B cell (primary cell): ENCODE measurements around the gene LRRC47. TPM values are rescaled to one million over a fixed set of nuclear protein-coding genes. Genes with fewer than 3 reads are reported as not detected.

ENCODE experiments used
- ATAC-seq: fragments of 200-7000 bp; cut with Tn5 transposase; one replicate; pipeline ENCODE4 v1.10.0; 2021; ENCODE audit warnings: low read depth, mild to moderate bottlenecking, moderate number of reproducible peaks, moderate library complexity
- CTCF ChIA-PET: fragments of 350-600 bp; sonication (Branson Sonifier 250); formaldehyde crosslinking; loops from one replicate; lab custom pipeline; 2021; ENCODE audit warnings: antibody characterized with exemption, inconsistent platforms; lab: Charles Lee
- POLR2A ChIA-PET: fragments of 350-600 bp; sonication (Branson Sonifier 250); formaldehyde crosslinking; loops from one replicate; lab custom pipeline; 2021; ENCODE audit warnings: antibody characterized with exemption; lab: Charles Lee
- DNase-seq: peaks from one replicate; pipeline ENCODE4 v3.0.0; 2013
- H2AFZ ChIP-seq: 2 replicates; pipeline ENCODE4 v1.6.1; 2012; ENCODE audit warnings: mild to moderate bottlenecking, low read depth, low read length; ENCODE audit not compliant: insufficient read depth, poor library complexity, severe bottlenecking
- H3K27ac ChIP-seq, 2 donors: 1 replicate in 1 of 2; 2 replicates in 1 of 2; pipeline ENCODE4 v1.5.1; 2012 to 2013; ENCODE audit warnings: low read length in 2 of 2, mild to moderate bottlenecking in 2 of 2, moderate library complexity in 1 of 2
- H3K27me3 ChIP-seq, 4 experiments: fragments of 200-600 bp in 1 of 4; sonication (generic) in 1 of 4; replicated peaks in 1 of 4; 1 replicate in 2 of 4; 2 replicates in 2 of 4; pipeline versions ENCODE4 v1.6.1 to v1.7.0; 2013 to 2016; ENCODE audit warnings: low read length in 3 of 4, mild to moderate bottlenecking in 2 of 4, mixed read lengths in 1 of 4, moderate library complexity in 1 of 4; ENCODE audit not compliant: insufficient read depth in 4 of 4, control insufficient read depth in 3 of 4; ENCODE audit errors: control extremely low read depth in 1 of 4
- H3K36me3 ChIP-seq, 2 experiments: replicated peaks in 1 of 2; 1 replicate in 1 of 2; 2 replicates in 1 of 2; pipeline versions ENCODE4 v1.6.1 to v1.7.1; 2013; ENCODE audit warnings: low read length in 1 of 2; ENCODE audit not compliant: insufficient read depth in 2 of 2, control insufficient read depth in 1 of 2; ENCODE audit errors: control extremely low read depth in 1 of 2, extremely low read depth in 1 of 2
- H3K4me1 ChIP-seq, 2 donors: fragments of 200-600 bp in 1 of 2; sonication (generic) in 1 of 2; 1 replicate in 1 of 2; 2 replicates in 1 of 2; pipeline versions ENCODE4 v1.5.1 to v1.6.1; 2013 to 2017; ENCODE audit warnings: low read length in 2 of 2; ENCODE audit not compliant: control insufficient read depth in 2 of 2, insufficient read depth in 2 of 2
- H3K4me2 ChIP-seq: replicated peaks from 2 replicates; pipeline ENCODE3; 2012; ENCODE audit warnings: mild to moderate bottlenecking, low read depth, low read length; ENCODE audit not compliant: poor library complexity, severe bottlenecking
- H3K4me3 ChIP-seq, 5 experiments: fragments of 200-600 bp in 1 of 5; sonication (generic) in 1 of 5; 1 replicate in 3 of 5; 2 replicates in 2 of 5; pipeline versions ENCODE4 v1.5.1 to v1.7.0; 2011 to 2016; ENCODE audit warnings: low read length in 4 of 5, mild to moderate bottlenecking in 4 of 5, low read depth in 2 of 5, control low read depth in 1 of 5, moderate library complexity in 1 of 5; ENCODE audit not compliant: insufficient read depth in 1 of 5; ENCODE audit errors: control extremely low read depth in 1 of 5, extremely low read depth in 1 of 5
- H3K79me2 ChIP-seq: fragments of 200-600 bp; sonication (generic); one replicate; pipeline ENCODE4 v1.6.0; 2016; ENCODE audit warnings: low read length; ENCODE audit not compliant: control insufficient read depth, insufficient read depth
- H3K9ac ChIP-seq: fragments of 200-600 bp; sonication (generic); 2 replicates; pipeline ENCODE4 v1.6.1; 2017; ENCODE audit warnings: mild to moderate bottlenecking, low read length, moderate library complexity
- H3K9me3 ChIP-seq, 3 donors: one replicate each; pipeline versions ENCODE4 v1.6.1 to v1.7.1; 2013; ENCODE audit warnings: low read length in 2 of 3; ENCODE audit not compliant: control insufficient read depth in 2 of 3, insufficient read depth in 1 of 3; ENCODE audit errors: control extremely low read depth in 1 of 3
- H4K20me1 ChIP-seq: 2 replicates; pipeline ENCODE4 v1.6.0; 2012; ENCODE audit warnings: mild to moderate bottlenecking, low read length; ENCODE audit not compliant: insufficient read depth, control insufficient read depth, poor library complexity, severe bottlenecking
- H3K27ac Mint-ChIP-seq: one replicate; pipeline ENCODE4 v1.8.0; 2021; ENCODE audit warnings: mixed read lengths
- H3K27me3 Mint-ChIP-seq: one replicate; pipeline ENCODE4 v1.8.0; 2021; ENCODE audit warnings: mixed read lengths
- H3K4me1 Mint-ChIP-seq: one replicate; pipeline ENCODE4 v1.8.0; 2021; ENCODE audit warnings: mixed read lengths
- H3K4me3 Mint-ChIP-seq: one replicate; pipeline ENCODE4 v1.8.0; 2021; ENCODE audit warnings: mixed read lengths
- H3K9me3 Mint-ChIP-seq: one replicate; pipeline ENCODE4 v1.8.0; 2022; ENCODE audit warnings: mixed read lengths; ENCODE audit not compliant: insufficient read depth
- CTCF ChIP-seq: fragments of 200-600 bp; IDR thresholded peaks from one replicate; pipeline ENCODE4 v1.8.0; 2022; ENCODE audit warnings: antibody characterized with exemption, mild to moderate bottlenecking
- EZH2 ChIP-seq: IDR thresholded peaks from 2 replicates; pipeline ENCODE4 v1.6.1; 2012; ENCODE audit warnings: borderline replicate concordance, low read depth, mild to moderate bottlenecking, moderate library complexity, low read length; ENCODE audit not compliant: insufficient read depth, poor library complexity, severe bottlenecking
- WGBS: methylation state at CpG from one replicate; pipeline ENCODE4 v1.1.5; 2013; ENCODE audit warnings: missing lambda C conversion rate; ENCODE audit not compliant: insufficient coverage; 5-methylcytosine and 5-hydroxymethylcytosine counted together
- intact Hi-C: fragments of 100-400 bp; cut with micrococcal nuclease; formaldehyde crosslinking; loops from one replicate; pipeline ENCODE4 v1.10.0; 2022
- polyA plus RNA-seq: library from polyadenylated mRNA; depleted of rRNA; stranded (reverse); fragments of >200 nt; gene quantifications from 2 replicates; pipeline ENCODE4 v1.2.3, GENCODE V29; 2012
- total RNA-seq, 2 donors: library from RNA; stranded (reverse); fragments of 120-200 nt in 1 of 2; gene quantifications; 1 replicate in 1 of 2; 2 replicates in 1 of 2; pipeline versions ENCODE4 v1.2.3 to v1.2.4, GENCODE V29; 2013 to 2022

Gene LRRC47
- total and polyA plus RNA-seq, 2 donors (not counting 1 experiment from before 2014, with no cell fraction given), result 16.7 to 48.2 TPM

DNA sequence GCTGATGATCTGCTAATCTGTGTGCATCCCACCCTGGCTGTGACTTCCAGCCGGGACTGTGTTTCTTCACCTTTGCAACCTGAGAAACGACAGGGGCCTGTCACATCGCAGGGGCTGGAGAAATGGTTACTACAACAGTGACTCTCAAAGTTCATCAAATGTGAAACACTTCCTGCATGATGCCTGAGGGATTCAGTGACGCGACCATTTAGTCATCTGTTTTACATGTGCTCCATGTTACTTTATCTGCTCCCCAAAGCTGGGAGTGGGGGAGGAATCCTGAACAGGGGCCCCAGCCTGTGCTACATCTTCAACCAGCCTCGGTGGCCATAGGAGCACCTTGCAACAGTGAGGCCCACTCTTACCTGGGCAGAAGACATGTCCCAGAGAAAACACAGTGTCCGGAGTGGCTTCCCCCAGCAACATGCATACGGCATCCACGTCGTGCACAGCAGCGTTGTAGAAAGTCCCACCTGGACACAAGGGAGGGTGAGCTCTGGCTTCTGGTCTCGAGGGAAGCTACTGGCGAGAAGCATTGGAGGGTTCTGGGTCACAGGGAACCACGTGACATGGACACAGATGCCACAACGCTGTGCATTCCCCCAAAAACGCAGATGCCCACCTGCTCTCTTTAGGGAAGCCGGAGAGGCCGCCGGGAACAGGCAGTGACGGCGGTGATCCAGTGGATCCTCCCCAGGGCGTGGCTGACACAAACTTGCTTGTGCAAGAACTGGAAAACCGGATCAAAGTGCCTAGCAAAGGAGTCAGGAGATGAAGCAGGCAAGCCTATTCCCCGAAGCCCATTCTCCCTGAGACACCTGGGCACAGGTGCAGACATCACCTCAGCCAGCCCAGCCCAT lies 53.6 kb downstream of the LRRC47 start:
- Histone ChIP-seq H3K4me2 (no peak overlapping the region), H3K27me3 (no peaks in the 10 kb centered on the region)
- 96% methylated on average over 21 of the region's 24 CpGs for WGBS

More for the DNA sequence above, 53.6 kb downstream of the LRRC47 start:
- Mint-ChIP-seq H3K9me3 (no peaks in the 10 kb centered on the region), H3K4me1 (peaks cover 23% of the 10 kb centered on the region), H3K27ac (no peak overlapping the region), H3K27me3 (no peaks in the 10 kb centered on the region), H3K4me3 (no peak overlapping the region)
- H2AFZ ChIP-seq, result no peak overlapping the region
- no peaks in the 10 kb centered on the region for H3K79me2 ChIP-seq
- DNase-seq, result no peak
- H3K4me3 ChIP-seq, result no peak overlapping the region
- no peaks in the 10 kb centered on the region for H4K20me1 ChIP-seq
- ChIA-PET POLR2A (no interaction called here), CTCF (no interaction called here)
- TF ChIP-seq CTCF (no peak), EZH2 (no peak)
- no peak for ATAC-seq
- H3K27ac ChIP-seq, result no peak overlapping the region
- H3K9me3 ChIP-seq, result no peaks in the 10 kb centered on the region
- intact Hi-C loops, result no loop called here
- H3K4me1 ChIP-seq, result peaks cover 6 to 13% of the 10 kb centered on the region in 2 donors
- no peak overlapping the region for H3K9ac ChIP-seq
- H3K36me3 ChIP-seq, result peaks cover 1 to 26% of the 10 kb centered on the region in 2 experiments
